Caco-2 (cell line): ENCODE results near the gene FGF6. TPM values are rescaled to one million over a fixed set of nuclear protein-coding genes. Genes with fewer than 3 reads are reported as not detected.
A peak's percentile ranks its signal among the peaks of the same experiment; 100 is the strongest.

Source experiments
- BruUV-seq: library from RNA; stranded (reverse); fragments of 400-500 nt; replicated peaks from 2 replicates; lab custom pipeline; 2021; lab: Mats Ljungman, UMichigan
- CTCF ChIA-PET: fragments of 300-600 bp; sonication (Branson Sonifier 250); formaldehyde crosslinking; loops from one replicate; lab custom pipeline; 2022; ENCODE audit warnings: antibody characterized with exemption; lab: Charles Lee
- POLR2A ChIA-PET: fragments of 300-600 bp; sonication (Branson Sonifier 250); formaldehyde crosslinking; loops from one replicate; lab custom pipeline; 2022; ENCODE audit warnings: antibody characterized with exemption; lab: Charles Lee
- DNase-seq, 2 experiments: peaks; one replicate each; pipeline versions ENCODE4 v3.0.0 to v3.0.0-alpha.2; 2020 to 2022
- H3K27me3 ChIP-seq: replicated peaks from 2 replicates; pipeline ENCODE4 v1.6.0; 2011; ENCODE audit warnings: low read length; ENCODE audit not compliant: control insufficient read depth, insufficient read depth
- H3K36me3 ChIP-seq: 2 replicates; pipeline ENCODE4 v1.5.1; 2011; ENCODE audit warnings: low read length; ENCODE audit not compliant: control insufficient read depth, insufficient read depth
- H3K4me1 ChIP-seq: fragments of 250-450 bp; sonication (Bioruptor Pico); 2 replicates; pipeline ENCODE4 v1.5.1; 2020; ENCODE audit warnings: mild to moderate bottlenecking
- H3K4me3 ChIP-seq: 2 replicates; pipeline ENCODE4 v1.5.1; 2011; ENCODE audit warnings: low read depth, mild to moderate bottlenecking, control low read depth, low read length
- H3K9me3 ChIP-seq: fragments of 250-450 bp; sonication (Bioruptor Pico); 2 replicates; pipeline ENCODE4 v1.5.1; 2020; ENCODE audit warnings: mild to moderate bottlenecking, moderate library complexity
- H3K27ac Mint-ChIP-seq: one replicate; pipeline ENCODE4 v1.8.0; 2022; ENCODE audit warnings: mixed read lengths; ENCODE audit not compliant: unreplicated experiment
- H3K27me3 Mint-ChIP-seq: one replicate; pipeline ENCODE4 v1.8.0; 2022; ENCODE audit warnings: mixed read lengths; ENCODE audit not compliant: insufficient read depth, unreplicated experiment
- H3K36me3 Mint-ChIP-seq: one replicate; pipeline ENCODE4 v1.8.0; 2022; ENCODE audit warnings: mild to moderate bottlenecking, mixed read lengths; ENCODE audit not compliant: insufficient read depth, unreplicated experiment
- H3K4me1 Mint-ChIP-seq: one replicate; pipeline ENCODE4 v1.8.0; 2022; ENCODE audit warnings: low read depth, mixed read lengths; ENCODE audit not compliant: unreplicated experiment
- H3K4me3 Mint-ChIP-seq: one replicate; pipeline ENCODE4 v1.8.0; 2022; ENCODE audit warnings: mild to moderate bottlenecking, moderate library complexity, mixed read lengths; ENCODE audit not compliant: unreplicated experiment
- H3K9me3 Mint-ChIP-seq: one replicate; pipeline ENCODE4 v1.8.0; 2022; ENCODE audit warnings: mixed read lengths; ENCODE audit not compliant: unreplicated experiment
- CTCF ChIP-seq, 2 experiments: fragments of 200-600 bp in 1 of 2; IDR thresholded peaks; 1 replicate in 1 of 2; 2 replicates in 1 of 2; pipeline versions ENCODE4 v1.5.1 to v1.8.0; 2011 to 2022; ENCODE audit warnings: antibody characterized with exemption in 1 of 2, control low read depth in 1 of 2, inconsistent platforms in 1 of 2, low read depth in 1 of 2, low read length in 1 of 2, mild to moderate bottlenecking in 1 of 2, moderate library complexity in 1 of 2; ENCODE audit not compliant: insufficient read depth in 1 of 2, severe bottlenecking in 1 of 2, unreplicated experiment in 1 of 2
- intact Hi-C: fragments of 100-400 bp; cut with micrococcal nuclease; formaldehyde crosslinking; loops from one replicate; pipeline ENCODE4 v1.10.0; 2022; ENCODE audit not compliant: unreplicated experiment
- total RNA-seq: library from RNA; stranded (reverse); gene quantifications from 2 replicates; pipeline ENCODE4 v1.2.3, GENCODE V29; 2022

Gene FGF6
- total RNA-seq, 1 experiment from 2014 or later, result not detected

GRCh38 chr12:4431866-4432265, 13.7 kb downstream of the FGF6 start:
- Histone ChIP-seq H3K27me3 (no peaks in the 10 kb centered on the region), H3K9me3 (peaks cover 6% of the 10 kb centered on the region; the same call in 1 of the 2 replicates), H3K4me1 (no peaks in the 10 kb centered on the region), H3K4me3 (no peak overlapping the region), H3K36me3 (no peaks in the 10 kb centered on the region)
- ChIA-PET POLR2A (no interaction called here), CTCF (interaction anchor here (1.5 kb wide), 1 partner anchor 10 kb away, joined by 7 read pairs; no protein-coding TSS in a partner anchor)
- intact Hi-C loops, result loop anchor here (5.0 kb wide), 1 partner anchor 125 kb away; no protein-coding TSS in a partner anchor
- no peaks in the 10 kb centered on the region for H3K9me3 Mint-ChIP-seq
- H3K4me3 Mint-ChIP-seq, result no peak overlapping the region
- no peak for TF ChIP-seq CTCF (IDR thresholded peaks at IDR 0.05; ENCODE audit: insufficient read depth in 1 of 2, low read depth in 1 of 2, low read length in 1 of 2, severe bottlenecking in 1 of 2, unreplicated experiment in 1 of 2)
- no TSS peak for BruUV-seq
- DNase-seq, result peak in 1 of 2 experiments; percentile 12
- no peaks in the 10 kb centered on the region for H3K36me3 Mint-ChIP-seq
- H3K27ac Mint-ChIP-seq, result no peak overlapping the region
- H3K4me1 Mint-ChIP-seq, result no peaks in the 10 kb centered on the region
- peaks cover 26% of the 10 kb centered on the region for H3K27me3 Mint-ChIP-seq

GRCh38 chr12:4431436-4431835, 14.2 kb downstream of the FGF6 start:
- no peaks in the 10 kb centered on the region for H3K27me3 ChIP-seq
- no TSS peak for BruUV-seq
- intact Hi-C loops, result loop anchor here (5.0 kb wide), 1 partner anchor 124 kb away; no protein-coding TSS in a partner anchor
- Mint-ChIP-seq H3K9me3 (no peaks in the 10 kb centered on the region), H3K27ac (no peak overlapping the region), H3K27me3 (peaks cover 24% of the 10 kb centered on the region), H3K4me1 (no peaks in the 10 kb centered on the region), H3K36me3 (no peaks in the 10 kb centered on the region), H3K4me3 (no peak overlapping the region)
- H3K9me3 ChIP-seq, result peaks cover 6% of the 10 kb centered on the region; the same call in 1 of the 2 replicates
- ChIA-PET POLR2A (no interaction called here), CTCF (interaction anchor here (1.5 kb wide), 1 partner anchor 9 kb away, joined by 7 read pairs; no protein-coding TSS in a partner anchor)
- no peak overlapping the region for H3K4me3 ChIP-seq
- no peak for TF ChIP-seq CTCF (IDR thresholded peaks at IDR 0.05; ENCODE audit: insufficient read depth in 1 of 2, low read depth in 1 of 2, low read length in 1 of 2, severe bottlenecking in 1 of 2, unreplicated experiment in 1 of 2)
- no peaks in the 10 kb centered on the region for H3K4me1 ChIP-seq
- no peaks in the 10 kb centered on the region for H3K36me3 ChIP-seq
- no peak for DNase-seq

GRCh38 chr12:4424422-4424821, 21.2 kb downstream of the FGF6 start:
- no TSS peak for BruUV-seq
- H3K4me3 Mint-ChIP-seq, result no peak overlapping the region
- no peak for DNase-seq
- peaks cover 20% of the 10 kb centered on the region for H3K27me3 Mint-ChIP-seq
- Histone ChIP-seq H3K9me3 (no peaks in the 10 kb centered on the region), H3K4me1 (no peaks in the 10 kb centered on the region), H3K4me3 (no peak overlapping the region), H3K36me3 (no peaks in the 10 kb centered on the region), H3K27me3 (no peaks in the 10 kb centered on the region)
- TF ChIP-seq CTCF (IDR thresholded peaks at IDR 0.05; ENCODE audit: insufficient read depth in 1 of 2, low read depth in 1 of 2, low read length in 1 of 2, severe bottlenecking in 1 of 2, unreplicated experiment in 1 of 2), result no peak
- POLR2A ChIA-PET, result no interaction called here
- no peak overlapping the region for H3K27ac Mint-ChIP-seq
- H3K9me3 Mint-ChIP-seq, result no peaks in the 10 kb centered on the region
- no peaks in the 10 kb centered on the region for H3K4me1 Mint-ChIP-seq
- H3K36me3 Mint-ChIP-seq, result no peaks in the 10 kb centered on the region
- intact Hi-C loops, result no loop called here
- CTCF ChIA-PET, result no interaction called here
